Measurements from ENCODE around the gene MYO5B. TPM values are rescaled to one million over a fixed set of nuclear protein-coding genes. Genes with fewer than 3 reads are reported as not detected.

Gene MYO5B
- total RNA-seq, 1 donor from 2014 or later: 0.07 TPM

DNA sequence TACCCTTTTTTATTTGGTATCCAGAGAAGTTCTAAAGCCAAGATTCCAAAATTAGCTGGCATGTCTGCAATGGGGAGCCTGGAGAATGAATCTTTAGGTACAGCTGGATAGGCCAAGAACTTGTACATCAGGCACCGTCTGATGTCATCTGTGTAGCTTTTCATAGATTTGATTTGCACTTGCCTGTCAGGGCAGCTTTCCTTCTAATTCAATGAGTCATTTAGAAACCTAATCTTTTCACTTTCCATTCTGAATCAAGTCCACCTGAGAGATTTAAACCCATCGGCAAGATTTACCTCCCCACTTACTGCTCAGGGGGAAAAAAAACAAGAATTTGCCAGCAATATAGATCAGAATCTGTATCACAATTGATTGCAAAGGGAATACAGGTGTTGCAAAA is 320.7 kb downstream of the MYO5B start:
- intact Hi-C loops (cut with micrococcal nuclease): no loop called here
- H3K9me3 Mint-ChIP-seq: no peaks in the 10 kb centered on the region
- peaks cover 3% of the 10 kb centered on the region for H3K4me1 Mint-ChIP-seq
- DNase-seq: no peak
- no peaks in the 10 kb centered on the region for H3K36me3 Mint-ChIP-seq (ENCODE audit: low read depth)
- H3K27ac Mint-ChIP-seq: no peak overlapping the region
- H3K4me3 Mint-ChIP-seq: no peak overlapping the region
- peaks cover 22% of the 10 kb centered on the region for H3K27me3 Mint-ChIP-seq

DNA sequence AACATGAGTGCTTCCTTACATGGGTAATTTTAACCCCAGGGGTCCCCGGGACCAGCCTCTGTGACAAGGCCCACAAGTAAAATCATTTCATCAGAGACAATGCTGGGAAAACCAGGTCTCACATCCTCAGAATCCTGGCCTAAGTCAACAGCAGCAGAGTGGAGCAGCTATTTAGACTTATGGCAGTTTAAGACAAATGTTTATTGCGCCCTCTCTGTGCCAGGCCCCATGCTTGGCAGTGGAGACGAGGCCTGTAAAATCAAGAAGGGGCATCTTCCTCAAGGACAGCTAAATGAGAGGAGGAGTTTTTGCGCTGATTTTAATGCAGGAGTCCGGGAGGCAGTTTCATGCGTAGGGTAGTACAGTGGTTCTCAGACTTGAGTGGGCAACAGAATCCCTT is 325.6 kb downstream of the MYO5B start:
- H3K36me3 Mint-ChIP-seq (ENCODE audit: low read depth): no peaks in the 10 kb centered on the region
- intact Hi-C loops (cut with micrococcal nuclease): no loop called here
- H3K27ac Mint-ChIP-seq: no peak overlapping the region
- H3K4me3 Mint-ChIP-seq: no peak overlapping the region
- DNase-seq: no peak
- no peaks in the 10 kb centered on the region for H3K9me3 Mint-ChIP-seq
- H3K4me1 Mint-ChIP-seq: peaks cover 2% of the 10 kb centered on the region
- peaks cover 4% of the 10 kb centered on the region for H3K27me3 Mint-ChIP-seq

DNA sequence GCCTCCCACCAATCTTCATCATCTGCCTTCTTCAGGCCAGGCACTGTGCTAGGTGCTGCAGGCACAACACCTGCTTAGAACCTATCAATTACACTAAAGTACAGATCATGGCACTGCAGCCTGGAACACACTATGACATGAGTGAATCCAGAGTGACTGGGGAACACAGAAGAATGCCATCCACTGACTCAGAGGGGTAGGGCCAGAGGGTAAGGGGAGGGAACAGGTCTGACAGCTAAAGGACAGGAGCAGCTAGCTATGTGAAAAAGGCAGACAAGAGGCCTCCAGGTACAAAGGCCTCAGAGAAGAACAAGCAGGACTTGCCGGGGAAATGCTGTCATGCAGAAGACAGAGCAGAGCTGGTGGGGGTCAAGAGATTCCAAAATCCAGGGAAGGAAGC is 328.3 kb downstream of the MYO5B start:
- H3K27ac Mint-ChIP-seq: no peak overlapping the region
- no peaks in the 10 kb centered on the region for H3K36me3 Mint-ChIP-seq (ENCODE audit: low read depth)
- no peak overlapping the region for H3K4me3 Mint-ChIP-seq
- no peaks in the 10 kb centered on the region for H3K4me1 Mint-ChIP-seq
- peaks cover 5% of the 10 kb centered on the region for H3K27me3 Mint-ChIP-seq
- H3K9me3 Mint-ChIP-seq: no peaks in the 10 kb centered on the region
- no peak for DNase-seq
- intact Hi-C loops (cut with micrococcal nuclease): no loop called here

DNA sequence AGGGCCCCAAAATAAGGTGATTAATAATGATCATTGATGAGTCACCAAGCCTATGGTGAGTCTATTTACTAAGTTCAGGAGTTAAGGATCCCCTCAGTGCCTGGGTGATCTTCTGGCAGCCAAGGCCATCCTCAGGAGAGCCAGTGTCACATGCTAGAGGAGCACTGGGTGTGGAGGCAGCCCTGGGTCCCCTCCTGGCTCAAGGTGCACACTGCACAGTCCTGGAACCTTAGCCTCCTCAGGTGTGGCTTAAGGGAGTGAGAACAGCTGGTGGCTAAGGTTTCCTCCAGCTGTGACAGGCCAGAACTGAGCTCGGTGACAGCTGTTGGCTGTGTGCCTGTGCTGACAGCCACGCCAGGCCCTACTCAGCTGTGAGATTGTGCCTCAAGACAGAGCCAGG is 329.5 kb downstream of the MYO5B start:
- no peaks in the 10 kb centered on the region for H3K36me3 Mint-ChIP-seq (ENCODE audit: low read depth)

DNA sequence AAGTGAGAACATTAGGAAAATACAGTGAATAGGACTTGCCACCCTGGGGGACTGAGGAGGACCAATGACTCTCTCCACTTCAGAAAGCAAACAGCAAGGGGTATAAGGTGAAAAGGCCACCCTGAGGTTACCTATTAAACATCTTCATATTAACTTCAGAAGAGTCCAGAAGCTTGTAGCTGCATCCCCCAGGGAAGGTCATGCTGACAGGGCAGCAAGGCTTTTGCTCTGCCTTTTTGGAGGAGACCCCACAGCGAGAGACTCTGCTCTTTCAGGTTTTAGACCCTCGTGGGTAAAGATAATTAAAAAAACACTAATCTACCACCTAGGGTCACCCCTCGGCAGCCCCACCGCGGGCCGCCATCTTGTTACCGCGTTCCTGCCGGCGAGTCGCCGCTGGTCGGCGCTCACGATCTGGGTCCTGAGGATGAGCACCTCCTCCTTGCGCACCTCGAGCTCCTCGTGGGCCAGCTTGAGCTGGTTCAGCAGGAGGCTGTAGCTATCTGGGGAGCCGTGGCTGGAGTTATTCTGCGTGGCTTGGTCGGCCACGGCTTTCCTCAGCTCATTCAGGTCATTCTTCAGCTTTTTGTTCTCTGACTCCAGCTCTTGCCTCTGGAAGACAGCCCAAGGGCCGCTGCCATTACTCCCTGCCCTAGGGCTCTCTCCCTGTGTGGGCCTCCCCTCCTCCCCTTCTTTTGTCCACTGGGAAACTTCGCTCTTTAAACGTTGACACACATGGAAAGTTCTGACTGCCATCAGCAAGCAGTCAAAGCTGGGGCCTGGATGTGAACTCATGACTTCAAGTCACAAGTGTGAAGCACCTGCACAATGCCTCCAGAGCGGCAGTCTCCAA is 331.0 kb downstream of the MYO5B start:
- H3K4me3 Mint-ChIP-seq: no peak overlapping the region
- no peaks in the 10 kb centered on the region for H3K4me1 Mint-ChIP-seq
- no peak overlapping the region for H3K27ac Mint-ChIP-seq
- H3K9me3 Mint-ChIP-seq: no peaks in the 10 kb centered on the region
- DNase-seq: no peak
- H3K36me3 Mint-ChIP-seq (ENCODE audit: low read depth): no peaks in the 10 kb centered on the region
- peaks cover 1% of the 10 kb centered on the region for H3K27me3 Mint-ChIP-seq
- intact Hi-C loops (cut with micrococcal nuclease): no loop called here

More for the DNA sequence above, 329.5 kb downstream of the MYO5B start:
- H3K4me3 Mint-ChIP-seq: no peak overlapping the region
- intact Hi-C loops (cut with micrococcal nuclease): no loop called here
- no peaks in the 10 kb centered on the region for H3K4me1 Mint-ChIP-seq
- no peaks in the 10 kb centered on the region for H3K9me3 Mint-ChIP-seq
- DNase-seq: no peak
- peaks cover 3% of the 10 kb centered on the region for H3K27me3 Mint-ChIP-seq
- no peak overlapping the region for H3K27ac Mint-ChIP-seq

DNA sequence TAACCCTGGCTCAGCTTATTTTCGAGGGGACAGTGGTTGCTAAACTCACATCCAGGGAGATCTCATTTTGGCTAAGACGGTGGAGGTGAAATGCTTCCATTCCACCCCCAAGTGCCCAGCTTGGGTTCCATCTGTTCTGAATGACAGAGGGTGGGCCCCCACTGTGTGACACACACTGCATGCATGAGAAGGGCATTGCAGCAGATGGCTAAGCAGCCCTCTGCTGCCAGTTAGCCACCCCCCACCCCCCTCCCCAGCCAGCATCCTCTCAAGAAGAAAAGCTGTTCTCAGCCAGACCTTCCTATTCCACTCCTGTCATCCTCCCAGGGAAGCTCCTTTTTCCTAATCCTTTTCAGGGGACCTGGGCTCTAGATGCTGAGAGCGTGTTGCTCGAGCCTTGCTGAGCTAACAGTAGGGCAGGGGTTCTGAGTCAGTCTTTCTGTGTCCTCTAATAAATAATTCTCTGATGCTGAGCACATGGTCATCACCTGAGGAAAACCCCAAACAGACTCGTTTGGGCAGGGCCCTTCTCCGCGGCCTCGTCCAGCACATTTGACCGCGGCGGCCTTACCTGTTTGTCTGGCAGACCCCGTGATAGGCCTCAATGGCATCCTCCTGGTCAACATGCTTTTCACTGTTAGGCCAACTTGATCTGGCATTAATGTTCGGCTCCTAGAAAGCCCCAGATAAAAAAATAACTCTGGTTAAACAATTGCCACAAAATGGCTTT is 332.1 kb downstream of the MYO5B start:
- Mint-ChIP-seq H3K9me3 (no peaks in the 10 kb centered on the region), H3K27me3 (peaks cover 1% of the 10 kb centered on the region), H3K36me3 (ENCODE audit: low read depth) (no peaks in the 10 kb centered on the region), H3K27ac (no peak overlapping the region), H3K4me1 (no peaks in the 10 kb centered on the region), H3K4me3 (no peak overlapping the region)
- intact Hi-C loops (cut with micrococcal nuclease): no loop called here
- no peak for DNase-seq

DNA sequence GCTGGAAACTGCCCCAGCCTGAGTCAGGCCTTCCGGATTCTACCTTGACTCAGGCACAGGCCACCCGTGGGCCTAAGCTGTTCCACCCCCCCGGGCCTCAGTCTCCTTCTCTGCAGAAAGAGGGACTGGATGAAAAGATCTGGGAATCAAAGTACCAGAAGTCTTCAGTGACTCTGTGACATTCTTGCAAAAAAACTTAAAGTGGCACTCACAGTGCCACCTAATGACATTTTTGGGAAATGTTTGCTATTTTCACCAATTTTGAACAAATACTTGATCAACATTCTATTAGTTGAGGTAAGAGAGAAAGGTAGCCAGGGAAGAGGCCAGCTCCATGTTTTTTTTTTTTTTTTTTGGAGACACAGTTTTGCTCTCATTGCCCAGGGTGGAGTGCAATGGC is 333.3 kb downstream of the MYO5B start:
- intact Hi-C loops (cut with micrococcal nuclease): no loop called here
- Mint-ChIP-seq H3K9me3 (no peaks in the 10 kb centered on the region), H3K27ac (no peak overlapping the region), H3K36me3 (ENCODE audit: low read depth) (no peaks in the 10 kb centered on the region), H3K4me1 (no peaks in the 10 kb centered on the region), H3K4me3 (no peak overlapping the region), H3K27me3 (peaks cover 1% of the 10 kb centered on the region)
- peak; percentile 63 for DNase-seq

DNA sequence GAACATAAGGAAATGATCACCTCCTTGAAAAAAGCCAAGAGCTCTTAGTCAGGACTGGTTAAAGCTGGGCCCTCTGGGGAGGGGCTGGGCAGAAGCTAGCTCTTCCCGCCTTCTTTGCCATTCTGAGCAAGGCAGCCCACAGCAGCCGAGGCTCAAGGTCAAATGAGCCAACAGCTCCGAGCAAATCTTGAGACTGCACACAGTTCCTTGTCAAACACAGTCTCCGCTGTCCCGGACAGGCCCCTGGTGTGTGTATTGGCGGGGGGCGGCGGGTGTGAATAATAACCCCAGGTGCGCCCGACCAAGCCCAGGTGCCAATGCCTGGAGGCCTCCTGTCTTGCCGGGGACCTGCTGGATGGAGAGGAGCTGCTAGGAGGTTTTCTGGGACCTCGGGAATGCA is 335.2 kb downstream of the MYO5B start:
- Mint-ChIP-seq H3K9me3 (no peaks in the 10 kb centered on the region), H3K4me1 (no peaks in the 10 kb centered on the region), H3K4me3 (no peak overlapping the region), H3K36me3 (ENCODE audit: low read depth) (no peaks in the 10 kb centered on the region), H3K27me3 (peaks cover 1% of the 10 kb centered on the region), H3K27ac (no peak overlapping the region)
- intact Hi-C loops (cut with micrococcal nuclease): loop anchor here (5.0 kb wide), 2 partner anchors 47 to 127 kb away; partner anchors contain the start of gene ACAA2
- DNase-seq: no peak

DNA sequence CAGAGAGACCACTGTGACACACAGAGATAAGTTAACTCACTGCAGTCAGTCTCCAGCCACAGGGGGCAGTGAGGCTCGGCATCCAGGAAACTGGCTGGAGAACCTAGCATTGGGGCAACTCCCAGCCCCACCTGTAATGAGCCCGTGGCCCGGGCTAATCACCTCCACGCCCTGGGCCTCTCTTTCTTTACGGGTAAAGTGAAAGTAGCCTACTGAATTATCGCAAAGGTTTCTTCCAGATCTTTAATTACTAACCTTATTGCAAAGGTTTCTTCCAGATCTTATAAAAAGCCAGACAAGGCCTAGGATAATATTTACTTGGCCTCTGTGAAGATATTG is 336.0 kb downstream of the MYO5B start:
- peaks cover 2% of the 10 kb centered on the region for H3K4me1 Mint-ChIP-seq
- no peaks in the 10 kb centered on the region for H3K36me3 Mint-ChIP-seq (ENCODE audit: low read depth)
- no peak for DNase-seq
- no peaks in the 10 kb centered on the region for H3K27me3 Mint-ChIP-seq
- intact Hi-C loops (cut with micrococcal nuclease): loop anchor here (5.0 kb wide), 2 partner anchors 47 to 127 kb away; partner anchors contain the start of gene ACAA2
- H3K9me3 Mint-ChIP-seq: no peaks in the 10 kb centered on the region
- H3K4me3 Mint-ChIP-seq: no peak overlapping the region
- H3K27ac Mint-ChIP-seq: no peak overlapping the region

DNA sequence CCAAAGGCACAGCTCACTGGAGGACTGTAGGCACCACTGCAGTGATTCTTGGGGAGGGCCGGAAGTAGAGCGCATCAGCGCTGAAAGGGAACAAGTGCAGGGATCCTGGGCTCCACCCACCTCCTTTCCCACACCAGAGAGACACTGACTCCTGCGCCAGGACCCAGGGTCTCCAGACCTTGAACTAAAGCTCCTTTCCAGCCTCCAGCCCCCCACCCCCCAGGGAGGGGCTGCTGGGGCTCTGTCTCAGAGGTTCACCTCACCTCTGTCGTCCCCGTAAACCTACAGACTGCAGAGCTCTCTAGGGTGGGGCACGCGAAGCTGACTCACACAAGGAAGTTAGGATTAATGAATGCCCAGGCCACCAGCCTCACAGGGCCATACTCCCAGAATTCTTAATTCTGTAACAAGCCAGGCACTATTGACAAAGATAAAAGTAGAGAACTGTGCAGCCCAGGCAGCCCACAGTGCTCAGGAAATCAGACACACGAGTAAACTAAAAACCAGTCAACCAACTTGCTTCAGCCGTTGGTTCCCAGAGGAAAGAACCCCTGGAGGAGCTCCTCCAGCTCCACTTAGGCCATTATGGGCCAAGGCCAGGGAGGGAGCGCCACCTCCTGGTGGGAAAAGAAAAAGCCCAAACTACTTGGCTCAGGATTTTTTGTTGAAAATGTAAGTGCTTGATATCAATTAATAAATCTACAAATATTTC is 336.5 kb downstream of the MYO5B start:
- DNase-seq: peak; percentile 89
- H3K4me1 Mint-ChIP-seq: peaks cover 2% of the 10 kb centered on the region
- no peaks in the 10 kb centered on the region for H3K36me3 Mint-ChIP-seq (ENCODE audit: low read depth)
- H3K9me3 Mint-ChIP-seq: no peaks in the 10 kb centered on the region
- intact Hi-C loops (cut with micrococcal nuclease): loop anchor here (1.0 to 5.0 kb wide), 4 partner anchors 46 to 348 kb away; partner anchors contain the start of gene ACAA2
- no peak overlapping the region for H3K27ac Mint-ChIP-seq
- H3K4me3 Mint-ChIP-seq: no peak overlapping the region
- H3K27me3 Mint-ChIP-seq: no peaks in the 10 kb centered on the region

DNA sequence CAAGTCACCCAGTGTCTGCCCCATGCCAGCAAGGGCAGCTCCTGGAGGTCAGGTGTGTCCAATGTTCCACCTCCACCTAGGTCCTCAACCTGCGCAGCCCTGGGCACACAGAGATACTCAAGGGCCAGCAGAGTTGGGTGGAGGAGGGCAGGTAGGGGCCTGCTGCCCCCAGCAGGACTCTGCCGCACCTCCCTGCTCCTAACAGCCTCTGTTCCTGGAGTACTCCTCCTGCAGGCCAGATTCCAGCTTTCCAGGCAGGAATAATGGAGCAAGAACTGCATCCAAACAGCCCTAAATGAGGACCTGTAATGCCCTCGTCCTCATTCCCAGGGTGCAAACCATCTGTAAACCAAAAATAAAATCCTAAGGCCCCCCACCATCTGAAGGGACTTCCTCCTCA is 337.2 kb downstream of the MYO5B start:
- Mint-ChIP-seq H3K36me3 (ENCODE audit: low read depth) (no peaks in the 10 kb centered on the region), H3K4me1 (peaks cover 2% of the 10 kb centered on the region), H3K27ac (no peak overlapping the region), H3K4me3 (no peak overlapping the region), H3K9me3 (no peaks in the 10 kb centered on the region), H3K27me3 (no peaks in the 10 kb centered on the region)
- DNase-seq: no peak
- intact Hi-C loops (cut with micrococcal nuclease): loop anchor here (1.0 to 5.0 kb wide), 4 partner anchors 45 to 347 kb away; partner anchors contain the start of gene ACAA2

DNA sequence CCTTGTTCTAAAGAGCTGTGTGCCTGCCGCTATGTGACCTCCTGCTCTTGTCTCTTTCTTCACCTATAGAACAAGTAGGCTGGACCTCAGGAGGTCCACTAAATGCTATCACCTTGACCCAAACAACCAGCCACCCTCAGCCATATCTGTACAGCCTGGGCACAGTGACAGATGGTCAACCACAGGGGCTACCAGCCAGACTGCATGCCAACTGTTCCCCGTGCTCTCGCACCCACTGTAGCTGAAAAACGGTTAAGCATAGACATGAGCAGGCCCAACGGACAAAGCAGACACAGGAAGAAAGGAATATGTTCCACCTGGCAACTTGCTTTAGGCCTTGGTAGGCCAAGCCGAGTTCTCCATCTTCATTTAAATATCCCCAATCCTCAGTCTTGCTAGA is 338.5 kb downstream of the MYO5B start:
- H3K27ac Mint-ChIP-seq: no peak overlapping the region
- no peak for DNase-seq
- intact Hi-C loops (cut with micrococcal nuclease): loop anchor here (5.0 kb wide), 2 partner anchors 44 to 124 kb away; partner anchors contain the start of gene ACAA2
- no peaks in the 10 kb centered on the region for H3K36me3 Mint-ChIP-seq (ENCODE audit: low read depth)
- peaks cover 2% of the 10 kb centered on the region for H3K4me1 Mint-ChIP-seq
- no peaks in the 10 kb centered on the region for H3K9me3 Mint-ChIP-seq
- no peaks in the 10 kb centered on the region for H3K27me3 Mint-ChIP-seq
- H3K4me3 Mint-ChIP-seq: no peak overlapping the region

DNA sequence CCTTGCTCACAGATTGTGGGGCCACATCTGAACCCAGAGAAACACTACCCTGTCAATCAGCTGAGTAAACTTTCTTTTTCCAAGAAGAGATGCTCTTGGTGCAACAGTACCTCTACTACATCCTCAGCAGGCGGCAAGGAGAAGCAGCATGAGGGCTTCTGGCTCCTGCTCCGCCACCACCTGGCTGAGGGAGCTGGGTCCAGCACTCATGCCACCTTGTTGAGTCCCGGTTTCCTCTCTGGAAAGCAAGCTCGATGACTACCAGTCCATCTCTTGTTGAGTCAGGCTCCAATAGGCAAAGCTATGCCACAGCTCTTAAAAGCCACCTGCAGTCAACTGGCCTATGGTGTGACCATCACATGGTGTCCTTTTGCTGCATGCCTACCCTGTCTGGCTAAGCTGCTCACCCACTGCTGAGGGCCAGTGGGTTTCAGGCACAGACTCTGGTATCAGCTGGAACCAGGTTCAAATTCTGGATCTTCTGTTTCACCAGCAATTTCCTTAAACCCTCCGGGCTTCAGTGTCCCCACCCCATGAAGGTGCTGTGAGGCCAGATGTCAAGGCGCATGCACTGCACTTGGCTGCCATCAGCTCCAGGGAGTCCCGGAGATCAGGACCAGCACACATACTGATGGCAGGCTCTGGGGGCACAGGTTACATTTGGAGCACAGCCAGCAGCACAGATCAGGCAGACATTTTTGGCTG is 339.1 kb downstream of the MYO5B start:
- no peak for DNase-seq
- intact Hi-C loops (cut with micrococcal nuclease): loop anchor here (5.0 kb wide), 2 partner anchors 44 to 124 kb away; partner anchors contain the start of gene ACAA2
- no peaks in the 10 kb centered on the region for H3K27me3 Mint-ChIP-seq
- H3K4me1 Mint-ChIP-seq: peaks cover 2% of the 10 kb centered on the region
- H3K36me3 Mint-ChIP-seq (ENCODE audit: low read depth): no peaks in the 10 kb centered on the region
- no peaks in the 10 kb centered on the region for H3K9me3 Mint-ChIP-seq
- no peak overlapping the region for H3K27ac Mint-ChIP-seq
- no peak overlapping the region for H3K4me3 Mint-ChIP-seq
